Neutrophil (primary cell): Measurements from ENCODE around the gene DMAP1.

ENCODE experiments used
- H3K27ac ChIP-seq: fragments of 200-600 bp; sonication (generic); 2 replicates; pipeline ENCODE4 v1.5.1; 2016; ENCODE audit warnings: mild to moderate bottlenecking, moderate library complexity
- H3K27me3 ChIP-seq: fragments of 200-600 bp; sonication (generic); 2 replicates; pipeline ENCODE4 v1.6.0; 2016; ENCODE audit warnings: mild to moderate bottlenecking
- H3K36me3 ChIP-seq: fragments of 200-600 bp; sonication (generic); 2 replicates; pipeline ENCODE4 v1.5.1; 2017
- H3K4me1 ChIP-seq, 2 experiments: fragments of 200-600 bp in 1 of 2; sonication (generic) in 1 of 2; 1 replicate in 1 of 2; 2 replicates in 1 of 2; pipeline versions ENCODE4 v1.5.1 to v1.6.1; 2013 to 2016; ENCODE audit warnings: low read depth in 1 of 2, low read length in 1 of 2, mild to moderate bottlenecking in 1 of 2, moderate library complexity in 1 of 2; ENCODE audit not compliant: control insufficient read depth in 1 of 2, insufficient read depth in 1 of 2
- H3K4me3 ChIP-seq, 2 experiments: fragments of 200-600 bp in 1 of 2; sonication (generic) in 1 of 2; 1 replicate in 1 of 2; 2 replicates in 1 of 2; pipeline ENCODE4 v1.5.1; 2013 to 2016; ENCODE audit warnings: low read depth in 1 of 2, low read length in 1 of 2, mild to moderate bottlenecking in 1 of 2, moderate library complexity in 1 of 2
- H3K9me3 ChIP-seq: fragments of 200-600 bp; sonication (generic); 2 replicates; pipeline ENCODE4 v1.5.1; 2016
- TF ChIP-seq, protein P1 (sequence below): fragments of 200-600 bp; sonication (generic); IDR thresholded peaks from 2 replicates; pipeline ENCODE4 v1.5.1; 2016; ENCODE audit warnings: antibody characterized with exemption

The DMAP1 gene

GRCh38 chr1:44250068-44250781 is 37.0 kb downstream of the DMAP1 start:
- Histone ChIP-seq H3K4me1 (no peaks in the 10 kb centered on the region), H3K27me3 (no peaks in the 10 kb centered on the region), H3K27ac (no peak overlapping the region), H3K36me3 (no peaks in the 10 kb centered on the region), H3K9me3 (no peaks in the 10 kb centered on the region), H3K4me3 (no peak overlapping the region)
- TF ChIP-seq, protein P1, sequence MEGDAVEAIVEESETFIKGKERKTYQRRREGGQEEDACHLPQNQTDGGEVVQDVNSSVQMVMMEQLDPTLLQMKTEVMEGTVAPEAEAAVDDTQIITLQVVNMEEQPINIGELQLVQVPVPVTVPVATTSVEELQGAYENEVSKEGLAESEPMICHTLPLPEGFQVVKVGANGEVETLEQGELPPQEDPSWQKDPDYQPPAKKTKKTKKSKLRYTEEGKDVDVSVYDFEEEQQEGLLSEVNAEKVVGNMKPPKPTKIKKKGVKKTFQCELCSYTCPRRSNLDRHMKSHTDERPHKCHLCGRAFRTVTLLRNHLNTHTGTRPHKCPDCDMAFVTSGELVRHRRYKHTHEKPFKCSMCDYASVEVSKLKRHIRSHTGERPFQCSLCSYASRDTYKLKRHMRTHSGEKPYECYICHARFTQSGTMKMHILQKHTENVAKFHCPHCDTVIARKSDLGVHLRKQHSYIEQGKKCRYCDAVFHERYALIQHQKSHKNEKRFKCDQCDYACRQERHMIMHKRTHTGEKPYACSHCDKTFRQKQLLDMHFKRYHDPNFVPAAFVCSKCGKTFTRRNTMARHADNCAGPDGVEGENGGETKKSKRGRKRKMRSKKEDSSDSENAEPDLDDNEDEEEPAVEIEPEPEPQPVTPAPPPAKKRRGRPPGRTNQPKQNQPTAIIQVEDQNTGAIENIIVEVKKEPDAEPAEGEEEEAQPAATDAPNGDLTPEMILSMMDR, result no peak

- Histone ChIP-seq H3K36me3 (no peaks in the 10 kb centered on the region), H3K27ac (no peak overlapping the region), H3K4me3 (no peak overlapping the region), H3K4me1 (no peaks in the 10 kb centered on the region), H3K9me3 (no peaks in the 10 kb centered on the region), H3K27me3 (no peaks in the 10 kb centered on the region)
- TF ChIP-seq, protein P1, result no peak
These were observed 38.2 kb downstream of the DMAP1 start for GRCh38 chr1:44251486-44251885.

- H3K9me3 ChIP-seq, result no peaks in the 10 kb centered on the region
- H3K27me3 ChIP-seq, result no peaks in the 10 kb centered on the region
- no peaks in the 10 kb centered on the region for H3K36me3 ChIP-seq
- no peaks in the 10 kb centered on the region for H3K4me1 ChIP-seq
- H3K27ac ChIP-seq, result no peak overlapping the region
- TF ChIP-seq, protein P1, result no peak
- no peak overlapping the region for H3K4me3 ChIP-seq
These were observed 38.9 kb downstream of the DMAP1 start for GRCh38 chr1:44251989-44252671.

DNA sequence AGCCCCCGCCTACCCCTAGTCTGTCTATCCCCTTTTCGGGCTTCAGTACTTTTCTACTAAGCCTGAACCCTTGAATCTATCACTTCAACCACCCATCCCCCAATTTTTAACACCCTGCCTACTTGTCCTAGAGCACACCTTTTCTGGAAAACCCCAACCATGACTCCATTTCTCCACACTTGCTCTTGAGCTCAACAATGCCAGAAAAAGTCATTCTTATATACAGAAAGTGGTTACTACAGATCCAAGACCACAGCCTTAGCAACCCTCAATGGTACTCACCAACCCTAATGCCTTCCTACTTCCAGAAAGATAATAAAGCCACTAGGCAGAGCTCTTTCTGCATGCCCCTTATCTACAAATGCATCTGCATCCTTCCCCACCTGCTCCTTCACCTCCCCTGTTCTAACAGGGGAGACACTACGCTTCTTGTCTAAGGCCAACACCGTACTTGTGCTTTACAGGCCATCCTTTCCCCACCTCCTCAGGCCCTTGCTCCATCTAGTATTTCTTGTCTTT is 41.2 kb downstream of the DMAP1 start:
- H3K27me3 ChIP-seq, result no peaks in the 10 kb centered on the region
- TF ChIP-seq, protein P1, result no peak
- no peak overlapping the region for H3K4me3 ChIP-seq
- no peaks in the 10 kb centered on the region for H3K9me3 ChIP-seq
- H3K27ac ChIP-seq, result no peak overlapping the region
- H3K36me3 ChIP-seq, result no peaks in the 10 kb centered on the region
- H3K4me1 ChIP-seq, result no peaks in the 10 kb centered on the region

DNA sequence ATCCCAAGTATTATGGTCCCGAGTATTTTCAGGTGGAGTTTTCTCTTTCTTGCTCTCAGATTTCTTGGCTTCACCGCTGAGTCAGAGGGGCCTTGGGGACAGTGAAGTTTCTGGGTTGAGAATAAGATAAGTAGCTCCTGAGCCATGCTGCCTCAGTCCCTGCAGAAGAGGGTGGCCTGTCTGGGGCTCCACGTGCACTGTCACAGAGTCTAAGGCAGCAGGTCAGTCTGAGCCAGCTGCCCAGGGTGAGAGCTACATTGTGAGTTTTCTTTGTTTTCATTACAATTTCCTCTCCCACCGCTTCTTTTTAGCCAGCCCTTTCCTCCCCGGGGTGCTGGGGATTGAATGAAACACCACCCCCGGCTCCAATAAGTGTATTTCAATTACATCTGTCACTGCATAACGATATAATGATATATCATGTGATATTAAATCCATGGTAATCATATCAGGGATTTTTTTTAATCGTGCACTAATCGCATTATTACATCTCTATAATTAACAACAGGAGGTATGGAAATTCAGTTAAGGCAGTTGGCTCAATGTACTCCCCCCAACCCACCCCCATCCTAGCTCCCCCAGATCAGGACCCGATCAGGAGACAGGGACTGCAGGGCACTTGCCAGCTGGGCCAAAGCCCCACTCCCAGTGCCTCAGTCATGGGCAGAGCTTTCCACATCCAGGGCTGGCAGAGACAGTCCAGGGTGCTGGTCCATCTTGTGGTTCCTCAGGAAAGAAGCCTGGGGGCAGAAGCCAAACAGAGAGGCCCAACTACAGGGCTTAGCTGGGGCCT is 43.7 kb downstream of the DMAP1 start:
- Histone ChIP-seq H3K4me3 (no peak overlapping the region), H3K9me3 (no peaks in the 10 kb centered on the region), H3K4me1 (no peaks in the 10 kb centered on the region), H3K27me3 (no peaks in the 10 kb centered on the region), H3K27ac (no peak overlapping the region), H3K36me3 (no peaks in the 10 kb centered on the region)
- TF ChIP-seq, protein P1, result no peak
